ENCODE data around the gene EVL. TPM values are rescaled to one million over a fixed set of nuclear protein-coding genes. Genes with fewer than 3 reads are reported as not detected.

EVL gene
- total and polyA plus RNA-seq, 4 donors, result 54.5 to 99.9 (median 78.2) TPM

GRCh38 chr14:100105357-100106169 is 40.3 kb downstream of the EVL start:
- no peak overlapping the region for H3K4me3 ChIP-seq
- no peak for TF ChIP-seq CTCF (IDR thresholded peaks at IDR 0.05; ENCODE audit: control extremely low read depth, extremely low read depth)
- no peaks in the 10 kb centered on the region for H3K27me3 ChIP-seq (ENCODE audit: control insufficient read depth in 3 of 3, insufficient read depth in 3 of 3, low read length in 2 of 3)
- peak overlapping the region in 1 of 2 donors; percentile 62 for H3K27ac ChIP-seq (ENCODE audit: low read depth in 1 of 2, low read length in 1 of 2)
- peaks cover 0 to 10% (median 3%) of the 10 kb centered on the region in 4 donors for H3K36me3 ChIP-seq (ENCODE audit: control insufficient read depth in 4 of 4, insufficient read depth in 4 of 4, low read length in 4 of 4)
- H3K4me1 ChIP-seq (ENCODE audit: control insufficient read depth in 5 of 5, insufficient read depth in 5 of 5, low read length in 5 of 5), result peaks cover 9 to 55% (median 18%) of the 10 kb centered on the region in 5 donors
- peak in 1 of 3 donors; percentile 36 for DNase-seq
- no peaks in the 10 kb centered on the region for H3K9me3 ChIP-seq (ENCODE audit: control insufficient read depth in 4 of 4, insufficient read depth in 3 of 4, low read length in 3 of 4)
- H3K9ac ChIP-seq (ENCODE audit: insufficient read depth in 1 of 2, low read length in 2 of 2), result no peak overlapping the region
- 61 to 76% methylated on average over 16 of the region's 16 CpGs for WGBS, 2 donors
- ATAC-seq (ENCODE audit: insufficient read depth, low FRiP score), result no peak

- peaks cover 9 to 57% (median 18%) of the 10 kb centered on the region in 5 donors for H3K4me1 ChIP-seq (ENCODE audit: control insufficient read depth in 5 of 5, insufficient read depth in 5 of 5, low read length in 5 of 5)
- peak; percentile 43 for ATAC-seq (ENCODE audit: insufficient read depth, low FRiP score)
- H3K27ac ChIP-seq (ENCODE audit: low read depth in 1 of 2, low read length in 1 of 2), result peak overlapping the region in 1 of 2 donors; percentile 80
- 35 to 63% methylated on average over 17 of the region's 17 CpGs for WGBS, 2 donors
- no peak for DNase-seq
- peaks cover 0 to 10% (median 3%) of the 10 kb centered on the region in 4 donors for H3K36me3 ChIP-seq (ENCODE audit: control insufficient read depth in 4 of 4, insufficient read depth in 4 of 4, low read length in 4 of 4)
- no peak overlapping the region for H3K4me3 ChIP-seq
- no peaks in the 10 kb centered on the region for H3K9me3 ChIP-seq (ENCODE audit: control insufficient read depth in 4 of 4, insufficient read depth in 3 of 4, low read length in 3 of 4)
- TF ChIP-seq CTCF (IDR thresholded peaks at IDR 0.05; ENCODE audit: control extremely low read depth, extremely low read depth), result no peak
- no peak overlapping the region for H3K9ac ChIP-seq (ENCODE audit: insufficient read depth in 1 of 2, low read length in 2 of 2)
- H3K27me3 ChIP-seq (ENCODE audit: control insufficient read depth in 3 of 3, insufficient read depth in 3 of 3, low read length in 2 of 3), result no peaks in the 10 kb centered on the region
Measured at GRCh38 chr14:100106250-100107112, 41.3 kb downstream of the EVL start.

- peaks cover 0 to 10% (median 3%) of the 10 kb centered on the region in 4 donors for H3K36me3 ChIP-seq (ENCODE audit: control insufficient read depth in 4 of 4, insufficient read depth in 4 of 4, low read length in 4 of 4)
- H3K4me3 ChIP-seq, result no peak overlapping the region
- H3K9ac ChIP-seq (ENCODE audit: insufficient read depth in 1 of 2, low read length in 2 of 2), result no peak overlapping the region
- TF ChIP-seq CTCF (IDR thresholded peaks at IDR 0.05; ENCODE audit: control extremely low read depth, extremely low read depth), result no peak
- peaks cover 9 to 65% (median 22%) of the 10 kb centered on the region in 5 donors for H3K4me1 ChIP-seq (ENCODE audit: control insufficient read depth in 5 of 5, insufficient read depth in 5 of 5, low read length in 5 of 5)
- peak overlapping the region in 1 of 2 donors; percentile 80 for H3K27ac ChIP-seq (ENCODE audit: low read depth in 1 of 2, low read length in 1 of 2)
- ATAC-seq (ENCODE audit: insufficient read depth, low FRiP score) (no peak), DNase-seq (no peak)
- no peaks in the 10 kb centered on the region for H3K27me3 ChIP-seq (ENCODE audit: control insufficient read depth in 3 of 3, insufficient read depth in 3 of 3, low read length in 2 of 3)
- H3K9me3 ChIP-seq (ENCODE audit: control insufficient read depth in 4 of 4, insufficient read depth in 3 of 4, low read length in 3 of 4), result no peaks in the 10 kb centered on the region
- 83 to 88% methylated on average over 5 of the region's 5 CpGs for whole genome bisulfite sequencing, 2 donors
Measured at GRCh38 chr14:100107236-100107635, 42.0 kb downstream of the EVL start.

Measured in lung (tissue), 12 donors.